ENCODE data around the gene ARHGEF33. TPM values are rescaled to one million over a fixed set of nuclear protein-coding genes. Genes with fewer than 3 reads are reported as not detected.
"Not testable (repeated sequence)": the region's sequence is repeated elsewhere in the genome, so short reads cannot be mapped to it uniquely, and the experiment has no call there.

ARHGEF33 gene
- total RNA-seq, 1 experiment from 2014 or later = not detected

DNA sequence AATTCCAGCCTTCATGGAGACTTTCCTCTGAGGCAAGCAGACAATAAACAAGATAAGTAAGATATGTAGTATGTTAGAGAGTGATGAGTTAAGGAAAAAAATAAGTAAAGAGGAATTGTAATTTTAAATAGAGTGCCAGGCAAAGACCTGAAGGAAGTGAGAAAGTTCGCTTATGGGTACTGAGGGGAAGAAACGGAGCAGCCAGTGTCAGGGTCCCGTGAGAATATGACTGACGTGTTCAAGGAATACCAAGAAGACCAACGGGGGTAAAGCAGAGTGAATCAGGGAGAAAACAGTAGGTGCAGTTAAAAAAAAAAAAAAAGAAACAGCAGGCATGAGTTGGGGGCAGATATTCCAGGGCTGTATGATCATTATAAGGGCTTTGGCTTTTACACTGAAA, 45.1 kb downstream of the ARHGEF33 start:
- Histone ChIP-seq H3K36me3 (replicated peaks; ENCODE audit: control insufficient read depth, insufficient read depth, low read length) (no peaks in the 10 kb centered on the region), H3K27me3 (ENCODE audit: control insufficient read depth, insufficient read depth, low read length) (no peaks in the 10 kb centered on the region), H3K4me3 (ENCODE audit: insufficient read depth, low read depth, low read length) (no peak overlapping the region)
- no peak for DNase-seq

DNA sequence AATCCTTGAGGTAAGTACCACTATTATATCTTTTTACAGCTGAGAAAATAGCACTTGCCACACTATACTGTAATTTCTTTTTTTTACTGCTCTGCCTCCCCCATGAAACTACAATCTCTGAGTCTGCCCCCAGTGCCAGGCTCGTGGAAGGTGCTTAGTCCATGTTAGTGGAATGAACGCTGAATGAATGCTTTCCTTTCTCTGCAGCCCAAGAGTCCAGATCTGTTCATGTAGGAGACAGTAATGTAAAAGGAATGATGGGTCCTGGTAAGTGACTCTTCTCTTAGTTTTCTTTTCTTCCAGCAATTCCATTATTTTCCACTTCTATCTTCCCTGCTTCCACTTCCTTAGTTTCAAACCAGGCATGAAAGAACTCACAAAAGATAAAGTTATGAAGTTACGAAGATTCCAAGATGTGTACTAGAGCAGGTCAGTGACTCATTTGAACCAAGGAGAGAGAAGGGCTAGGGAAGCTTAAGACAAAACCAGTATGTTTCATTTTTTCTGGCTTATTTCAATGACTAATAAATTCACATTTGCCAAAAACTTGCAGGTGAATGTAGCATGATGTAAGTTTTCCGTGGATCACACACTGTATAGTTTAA, 46.0 kb downstream of the ARHGEF33 start:
- H3K27me3 ChIP-seq (ENCODE audit: control insufficient read depth, insufficient read depth, low read length) = no peaks in the 10 kb centered on the region
- no peak overlapping the region for H3K4me3 ChIP-seq (ENCODE audit: insufficient read depth, low read depth, low read length)
- no peaks in the 10 kb centered on the region for H3K36me3 ChIP-seq (replicated peaks; ENCODE audit: control insufficient read depth, insufficient read depth, low read length)
- no peak for DNase-seq

GRCh38 chr2:38936516-38936915, 46.8 kb downstream of the ARHGEF33 start:
- H3K27me3 ChIP-seq (ENCODE audit: control insufficient read depth, insufficient read depth, low read length); DNase-seq; H3K4me3 ChIP-seq (ENCODE audit: insufficient read depth, low read depth, low read length); H3K36me3 ChIP-seq (replicated peaks; ENCODE audit: control insufficient read depth, insufficient read depth, low read length): not testable (repeated sequence)

GRCh38 chr2:38937548-38937947, 47.9 kb downstream of the ARHGEF33 start:
- no peak for DNase-seq
- Histone ChIP-seq H3K4me3 (ENCODE audit: insufficient read depth, low read depth, low read length) (no peak overlapping the region), H3K36me3 (replicated peaks; ENCODE audit: control insufficient read depth, insufficient read depth, low read length) (no peaks in the 10 kb centered on the region), H3K27me3 (ENCODE audit: control insufficient read depth, insufficient read depth, low read length) (no peaks in the 10 kb centered on the region)

GRCh38 chr2:38940746-38941145, 51.1 kb downstream of the ARHGEF33 start:
- H3K27me3 ChIP-seq (ENCODE audit: control insufficient read depth, insufficient read depth, low read length) = no peaks in the 10 kb centered on the region
- H3K36me3 ChIP-seq (replicated peaks; ENCODE audit: control insufficient read depth, insufficient read depth, low read length) = no peaks in the 10 kb centered on the region
- no peak overlapping the region for H3K4me3 ChIP-seq (ENCODE audit: insufficient read depth, low read depth, low read length)
- no peak for DNase-seq

GRCh38 chr2:38943784-38944183, 54.1 kb downstream of the ARHGEF33 start:
- H3K27me3 ChIP-seq (ENCODE audit: control insufficient read depth, insufficient read depth, low read length) = no peaks in the 10 kb centered on the region
- DNase-seq = no peak
- no peaks in the 10 kb centered on the region for H3K36me3 ChIP-seq (replicated peaks; ENCODE audit: control insufficient read depth, insufficient read depth, low read length)
- no peak overlapping the region for H3K4me3 ChIP-seq (ENCODE audit: insufficient read depth, low read depth, low read length)

DNA sequence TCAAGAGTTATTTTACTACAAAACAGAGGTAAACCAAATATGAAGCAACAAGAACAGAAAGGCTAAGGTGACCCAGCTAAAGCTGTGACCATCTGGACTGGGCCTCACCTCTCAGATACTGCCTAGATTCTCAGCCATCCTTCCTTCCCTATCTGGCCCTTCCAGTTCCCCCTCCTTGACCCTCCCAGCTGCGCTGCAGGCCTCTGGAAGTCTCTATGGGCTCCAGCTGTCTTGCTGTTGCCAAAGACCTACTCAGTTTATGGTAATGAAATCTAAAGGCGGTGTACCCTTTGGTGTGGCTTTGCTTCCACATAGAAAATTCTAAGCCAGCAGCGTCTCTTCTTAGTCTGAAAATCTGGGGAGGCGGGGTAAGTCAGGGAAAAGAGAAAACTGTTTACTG, 55.7 kb downstream of the ARHGEF33 start:
- Histone ChIP-seq H3K27me3 (ENCODE audit: control insufficient read depth, insufficient read depth, low read length) (no peaks in the 10 kb centered on the region), H3K4me3 (ENCODE audit: insufficient read depth, low read depth, low read length) (no peak overlapping the region), H3K36me3 (replicated peaks; ENCODE audit: control insufficient read depth, insufficient read depth, low read length) (no peaks in the 10 kb centered on the region)
- DNase-seq = no peak

DNA sequence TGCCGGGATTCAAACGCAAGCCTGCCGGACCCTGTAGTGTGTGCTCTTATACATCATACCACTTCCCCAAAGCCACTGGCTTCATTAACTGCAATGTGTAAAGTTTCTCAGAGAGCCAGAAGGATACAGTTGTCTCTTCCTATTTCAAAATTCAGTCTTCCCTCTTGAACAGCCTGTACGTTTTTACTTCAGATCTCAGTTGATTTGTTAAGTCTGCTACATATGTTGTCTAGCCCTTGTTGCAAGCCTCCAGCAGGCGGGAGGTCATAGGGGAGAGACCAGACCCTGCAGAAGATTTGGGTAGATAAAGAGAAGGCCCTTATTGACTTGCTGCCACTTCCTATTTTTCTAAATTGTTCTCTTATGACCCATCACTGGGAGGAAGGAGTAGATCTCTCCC, 56.2 kb downstream of the ARHGEF33 start:
- Histone ChIP-seq H3K27me3 (ENCODE audit: control insufficient read depth, insufficient read depth, low read length) (no peaks in the 10 kb centered on the region), H3K4me3 (ENCODE audit: insufficient read depth, low read depth, low read length) (no peak overlapping the region), H3K36me3 (replicated peaks; ENCODE audit: control insufficient read depth, insufficient read depth, low read length) (no peaks in the 10 kb centered on the region)
- no peak for DNase-seq

DNA sequence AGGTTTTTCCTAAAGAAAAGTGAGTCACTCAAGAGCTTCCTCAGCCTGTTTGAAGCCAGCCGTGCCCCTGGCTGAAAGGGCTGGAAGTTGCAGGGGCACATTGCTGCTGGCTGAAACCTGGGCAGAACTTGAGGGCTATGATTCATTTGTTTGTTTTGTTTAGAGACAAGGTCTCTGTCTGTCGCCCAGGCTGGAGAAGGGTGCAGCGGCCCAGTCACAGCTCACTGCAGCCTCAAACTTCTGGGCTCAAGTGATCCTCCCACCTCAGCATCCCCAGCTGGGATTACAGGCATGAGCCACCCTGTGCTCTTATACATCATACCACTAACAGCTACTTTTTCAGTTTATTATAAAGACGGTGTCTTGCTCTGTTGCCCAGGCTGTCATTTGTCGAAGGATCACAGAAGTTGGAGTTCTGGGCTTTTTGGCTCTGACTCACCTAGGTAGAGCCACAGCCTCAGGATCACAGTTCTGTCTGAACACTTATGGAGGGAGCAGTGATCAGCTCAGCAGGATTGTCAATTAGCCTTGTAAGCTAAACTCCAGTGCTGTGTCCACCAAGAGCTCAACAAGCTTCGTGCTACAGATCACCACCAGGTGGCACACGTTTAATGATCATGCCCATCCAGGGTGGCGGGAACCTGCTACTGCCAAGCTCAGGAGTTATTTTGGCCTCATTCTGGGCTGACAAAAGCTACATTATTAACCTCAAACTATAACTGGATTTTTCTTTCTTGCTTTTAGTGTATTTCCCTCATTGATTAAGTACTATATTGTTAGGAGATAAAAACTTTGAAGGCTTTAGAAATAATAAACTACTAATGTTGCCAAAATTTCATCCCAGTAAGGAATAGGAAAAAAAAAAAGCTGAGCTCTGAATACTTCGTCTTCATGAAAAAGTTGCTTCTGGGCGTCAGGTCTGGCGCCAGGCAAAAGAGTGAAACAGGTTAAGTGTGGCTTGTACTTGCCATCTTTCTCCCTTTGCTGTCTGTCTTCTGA, 57.9 kb downstream of the ARHGEF33 start:
- DNase-seq = peak; percentile 71
- Histone ChIP-seq H3K27me3 (ENCODE audit: control insufficient read depth, insufficient read depth, low read length) (no peaks in the 10 kb centered on the region), H3K36me3 (replicated peaks; ENCODE audit: control insufficient read depth, insufficient read depth, low read length) (no peaks in the 10 kb centered on the region), H3K4me3 (ENCODE audit: insufficient read depth, low read depth, low read length) (no peak overlapping the region)

DNA sequence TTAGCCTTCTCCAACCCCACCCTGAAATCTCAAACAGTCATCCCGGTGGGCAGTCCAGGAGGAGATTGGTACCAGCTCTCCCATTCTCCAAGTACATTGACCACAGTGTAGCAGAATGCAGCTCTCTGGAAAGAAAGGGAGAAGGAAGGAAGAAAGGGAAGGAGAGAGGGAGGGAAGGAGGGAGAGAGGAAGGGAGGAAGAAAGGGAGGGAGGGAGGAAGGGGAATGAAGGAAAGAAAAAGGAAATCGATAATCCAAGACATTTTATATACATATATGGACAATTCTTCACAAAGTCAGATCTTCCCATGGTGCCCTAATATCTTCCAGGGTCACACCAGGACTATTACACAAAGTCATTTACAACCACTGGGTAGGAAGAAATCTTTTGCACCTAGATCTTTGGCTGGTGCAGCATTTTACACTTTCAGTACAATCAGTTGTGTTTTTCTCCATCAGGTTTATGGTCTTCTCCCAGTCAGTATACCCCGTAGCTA, 58.8 kb downstream of the ARHGEF33 start:
- DNase-seq = no peak
- H3K36me3 ChIP-seq (replicated peaks; ENCODE audit: control insufficient read depth, insufficient read depth, low read length) = no peaks in the 10 kb centered on the region
- H3K27me3 ChIP-seq (ENCODE audit: control insufficient read depth, insufficient read depth, low read length) = no peaks in the 10 kb centered on the region
- H3K4me3 ChIP-seq (ENCODE audit: insufficient read depth, low read depth, low read length) = no peak overlapping the region

GRCh38 chr2:38948995-38949394, 59.3 kb downstream of the ARHGEF33 start:
- Histone ChIP-seq H3K36me3 (replicated peaks; ENCODE audit: control insufficient read depth, insufficient read depth, low read length) (no peaks in the 10 kb centered on the region), H3K4me3 (ENCODE audit: insufficient read depth, low read depth, low read length) (no peak overlapping the region), H3K27me3 (ENCODE audit: control insufficient read depth, insufficient read depth, low read length) (no peaks in the 10 kb centered on the region)
- DNase-seq = no peak

GRCh38 chr2:38951766-38952165, 62.1 kb downstream of the ARHGEF33 start:
- no peak overlapping the region for H3K4me3 ChIP-seq (ENCODE audit: insufficient read depth, low read depth, low read length)
- no peaks in the 10 kb centered on the region for H3K36me3 ChIP-seq (replicated peaks; ENCODE audit: control insufficient read depth, insufficient read depth, low read length)
- H3K27me3 ChIP-seq (ENCODE audit: control insufficient read depth, insufficient read depth, low read length) = no peaks in the 10 kb centered on the region
- DNase-seq = no peak

DNA sequence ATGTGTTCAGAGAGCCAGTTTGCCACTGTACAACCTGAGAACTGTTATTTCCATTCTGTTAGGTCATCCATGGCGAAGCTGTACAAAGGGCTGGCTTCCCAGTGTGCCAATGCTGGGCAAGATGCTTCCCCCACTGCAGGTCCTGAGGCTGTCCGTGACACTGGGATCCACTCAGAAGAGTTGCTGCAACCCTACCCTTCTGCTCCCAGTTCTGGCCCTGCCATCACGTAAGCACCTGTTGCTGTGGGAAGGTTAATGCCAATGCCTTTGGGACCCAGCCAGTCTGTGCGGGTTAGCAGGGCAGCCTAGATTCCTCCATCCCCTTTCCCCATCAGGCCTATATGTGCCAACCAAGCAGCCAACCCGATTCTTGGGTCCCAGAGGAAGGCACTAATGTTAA, 68.3 kb downstream of the ARHGEF33 start:
- H3K36me3 ChIP-seq (replicated peaks; ENCODE audit: control insufficient read depth, insufficient read depth, low read length) = no peaks in the 10 kb centered on the region
- H3K4me3 ChIP-seq (ENCODE audit: insufficient read depth, low read depth, low read length) = no peak overlapping the region
- no peak for DNase-seq
- no peaks in the 10 kb centered on the region; the same call in 1 of the 2 replicates for H3K27me3 ChIP-seq (ENCODE audit: control insufficient read depth, insufficient read depth, low read length)

DNA sequence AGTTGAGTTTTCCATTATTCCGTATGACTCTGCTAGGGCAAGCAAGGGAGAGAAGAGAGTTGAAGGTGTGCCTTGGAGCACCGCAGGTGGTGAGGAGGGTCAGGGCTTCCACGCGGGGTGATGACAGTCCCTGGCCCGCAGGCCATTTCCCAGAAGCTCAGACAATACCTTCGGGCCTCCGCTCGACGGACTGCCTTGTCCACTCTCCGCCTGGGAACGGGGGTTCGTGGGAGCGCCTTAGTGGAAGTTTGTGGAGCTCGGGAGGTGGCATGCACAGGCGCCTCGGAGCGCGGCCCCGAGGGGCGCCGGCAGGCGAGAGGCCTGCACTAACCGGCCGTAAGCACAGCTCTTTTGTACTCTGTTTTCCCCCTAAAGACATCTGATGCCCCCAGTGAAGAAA, 69.8 kb downstream of the ARHGEF33 start:
- no peak for DNase-seq
- H3K36me3 ChIP-seq (replicated peaks; ENCODE audit: control insufficient read depth, insufficient read depth, low read length) = no peaks in the 10 kb centered on the region
- H3K27me3 ChIP-seq (ENCODE audit: control insufficient read depth, insufficient read depth, low read length) = no peaks in the 10 kb centered on the region; the same call in 1 of the 2 replicates
- H3K4me3 ChIP-seq (ENCODE audit: insufficient read depth, low read depth, low read length) = no peak overlapping the region
